ENCODE results near the gene GGCX.

GGCX gene

DNA sequence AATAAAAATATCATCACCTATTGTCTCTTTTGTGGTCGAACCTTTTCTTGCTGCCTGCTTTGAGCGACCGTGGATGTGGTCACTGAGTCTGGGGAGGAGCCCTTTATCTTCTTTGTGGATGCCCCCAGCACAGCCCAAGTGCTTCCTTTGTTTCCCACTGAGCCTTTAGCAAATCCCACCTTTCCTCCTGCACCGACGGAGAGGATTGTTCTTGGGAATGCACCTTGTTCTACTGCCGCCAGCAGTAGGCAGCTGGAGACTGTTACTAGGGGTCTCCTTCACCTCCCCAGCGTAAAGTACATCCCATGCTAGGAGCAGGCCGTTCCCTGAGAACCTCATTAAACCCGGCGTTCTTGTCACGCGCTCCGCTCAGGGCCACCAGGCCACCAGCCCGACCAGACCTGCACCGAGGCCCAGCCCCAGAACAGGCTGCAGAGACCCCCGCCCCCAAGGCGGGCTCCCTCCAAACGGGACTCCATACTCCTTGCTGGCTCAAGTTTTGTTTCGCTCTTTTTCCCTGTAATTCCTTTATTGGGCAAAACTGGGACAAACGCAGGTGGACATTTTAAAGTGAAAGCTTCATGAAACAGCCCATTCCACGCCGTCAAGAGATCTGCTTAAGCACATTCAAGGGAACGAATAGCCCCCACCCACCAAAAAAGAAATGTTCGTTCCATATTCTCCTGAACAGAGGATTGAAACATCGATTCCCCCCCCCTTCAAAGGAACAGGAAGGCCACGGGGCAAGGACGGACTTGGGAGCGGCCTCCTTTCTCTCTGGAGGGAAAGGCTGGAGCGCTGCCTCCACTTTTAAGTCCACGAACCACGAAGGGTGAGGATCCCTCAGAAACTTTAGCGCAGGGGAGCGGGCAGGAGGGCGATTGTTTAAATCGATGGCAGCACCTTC is 23.4 kb downstream of the GGCX start:
- peak overlapping the region; percentile 90 for H3K4me3 ChIP-seq (ENCODE audit: low read depth, low read length)
- TF ChIP-seq, protein P1, sequence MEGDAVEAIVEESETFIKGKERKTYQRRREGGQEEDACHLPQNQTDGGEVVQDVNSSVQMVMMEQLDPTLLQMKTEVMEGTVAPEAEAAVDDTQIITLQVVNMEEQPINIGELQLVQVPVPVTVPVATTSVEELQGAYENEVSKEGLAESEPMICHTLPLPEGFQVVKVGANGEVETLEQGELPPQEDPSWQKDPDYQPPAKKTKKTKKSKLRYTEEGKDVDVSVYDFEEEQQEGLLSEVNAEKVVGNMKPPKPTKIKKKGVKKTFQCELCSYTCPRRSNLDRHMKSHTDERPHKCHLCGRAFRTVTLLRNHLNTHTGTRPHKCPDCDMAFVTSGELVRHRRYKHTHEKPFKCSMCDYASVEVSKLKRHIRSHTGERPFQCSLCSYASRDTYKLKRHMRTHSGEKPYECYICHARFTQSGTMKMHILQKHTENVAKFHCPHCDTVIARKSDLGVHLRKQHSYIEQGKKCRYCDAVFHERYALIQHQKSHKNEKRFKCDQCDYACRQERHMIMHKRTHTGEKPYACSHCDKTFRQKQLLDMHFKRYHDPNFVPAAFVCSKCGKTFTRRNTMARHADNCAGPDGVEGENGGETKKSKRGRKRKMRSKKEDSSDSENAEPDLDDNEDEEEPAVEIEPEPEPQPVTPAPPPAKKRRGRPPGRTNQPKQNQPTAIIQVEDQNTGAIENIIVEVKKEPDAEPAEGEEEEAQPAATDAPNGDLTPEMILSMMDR (IDR thresholded peaks at IDR 0.05; ENCODE audit: borderline replicate concordance, insufficient read depth, low read depth, low read length): no peak

DNA sequence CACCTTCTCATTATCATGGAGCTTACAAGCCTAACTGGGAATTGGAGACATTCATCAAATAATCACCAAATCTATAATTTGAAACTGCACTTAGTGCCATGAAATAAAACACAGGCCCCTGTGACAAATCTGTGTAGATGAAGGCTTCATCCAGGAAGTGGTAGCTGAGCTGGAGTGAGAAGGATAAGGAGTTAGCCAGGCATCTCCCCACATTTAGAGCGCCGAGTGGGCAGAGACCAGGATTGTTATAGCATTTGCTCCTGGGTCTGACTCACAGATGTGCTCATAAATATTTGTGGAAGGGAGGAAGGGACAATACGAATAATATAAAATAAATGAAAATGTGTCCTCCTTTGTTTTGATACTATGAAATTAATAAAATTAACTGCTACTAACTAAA is 24.8 kb downstream of the GGCX start:
- H3K4me3 ChIP-seq (ENCODE audit: low read depth, low read length): no peak overlapping the region
- TF ChIP-seq, protein P1 (IDR thresholded peaks at IDR 0.05; ENCODE audit: borderline replicate concordance, insufficient read depth, low read depth, low read length): no peak

DNA sequence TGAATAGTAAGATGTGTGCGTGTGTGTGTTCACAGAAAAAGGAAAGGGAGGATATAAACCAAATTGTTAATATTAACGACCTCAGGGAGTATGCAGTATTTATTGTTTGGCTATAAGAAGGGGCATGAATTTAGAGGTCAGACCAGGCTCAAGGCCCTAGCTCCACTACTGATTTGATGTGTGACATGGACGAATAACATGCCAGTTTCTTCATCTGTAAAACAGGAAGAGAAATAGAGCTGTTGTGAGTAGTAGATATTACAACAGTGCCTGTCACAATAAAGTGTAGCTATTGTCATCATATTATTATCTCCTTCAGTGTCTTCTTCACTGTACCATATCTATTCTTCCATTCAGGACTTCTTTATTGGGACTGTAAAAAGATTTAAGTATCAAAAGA is 26.4 kb downstream of the GGCX start:
- TF ChIP-seq, protein P1 (IDR thresholded peaks at IDR 0.05; ENCODE audit: borderline replicate concordance, insufficient read depth, low read depth, low read length): no peak

DNA sequence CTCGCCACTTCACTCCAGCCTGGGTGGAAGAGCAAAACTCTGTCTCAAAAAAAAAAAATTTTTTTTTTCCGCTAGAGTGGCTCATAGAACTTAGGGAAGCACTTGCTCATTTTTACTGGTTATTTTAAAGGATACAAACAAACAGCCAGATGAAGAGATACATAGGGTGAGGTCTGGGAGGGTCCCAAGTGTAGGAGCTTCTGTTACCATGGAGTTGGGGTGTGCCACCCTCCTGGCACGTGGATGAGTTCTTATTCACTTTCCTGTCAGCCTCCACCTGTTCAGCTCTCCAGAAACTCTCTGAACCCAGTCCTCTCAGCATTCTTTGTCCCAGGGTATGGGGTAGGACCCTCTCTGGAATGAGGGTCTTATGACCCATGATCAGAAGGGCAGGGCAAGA is 27.2 kb downstream of the GGCX start:
- no peak overlapping the region for H3K4me3 ChIP-seq (ENCODE audit: low read depth, low read length)
- TF ChIP-seq, protein P1 (IDR thresholded peaks at IDR 0.05; ENCODE audit: borderline replicate concordance, insufficient read depth, low read depth, low read length): no peak

More for the DNA sequence above, 26.4 kb downstream of the GGCX start:
- H3K4me3 ChIP-seq (ENCODE audit: low read depth, low read length): no peak overlapping the region

DNA sequence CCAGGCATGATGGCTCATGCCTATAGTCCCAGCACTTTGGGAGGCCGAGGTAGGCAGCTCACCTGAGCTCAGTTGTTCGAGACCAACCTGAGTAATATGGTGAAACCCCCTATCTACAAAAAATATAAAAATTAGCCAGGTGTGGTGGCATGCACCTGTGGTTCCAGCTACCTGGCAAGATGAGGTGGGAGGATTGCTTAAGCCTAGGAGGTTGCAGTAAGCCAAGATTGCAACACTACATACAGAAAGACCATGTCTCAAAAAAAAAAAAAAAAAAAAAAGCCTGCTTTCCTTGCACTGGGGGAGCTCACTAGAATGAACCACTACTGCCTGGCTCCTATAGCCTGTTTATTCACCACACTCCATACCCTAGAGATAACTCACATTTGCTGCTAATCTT is 29.7 kb downstream of the GGCX start:
- no peak overlapping the region for H3K4me3 ChIP-seq (ENCODE audit: low read depth, low read length)
- TF ChIP-seq, protein P1 (IDR thresholded peaks at IDR 0.05; ENCODE audit: borderline replicate concordance, insufficient read depth, low read depth, low read length): no peak

DNA sequence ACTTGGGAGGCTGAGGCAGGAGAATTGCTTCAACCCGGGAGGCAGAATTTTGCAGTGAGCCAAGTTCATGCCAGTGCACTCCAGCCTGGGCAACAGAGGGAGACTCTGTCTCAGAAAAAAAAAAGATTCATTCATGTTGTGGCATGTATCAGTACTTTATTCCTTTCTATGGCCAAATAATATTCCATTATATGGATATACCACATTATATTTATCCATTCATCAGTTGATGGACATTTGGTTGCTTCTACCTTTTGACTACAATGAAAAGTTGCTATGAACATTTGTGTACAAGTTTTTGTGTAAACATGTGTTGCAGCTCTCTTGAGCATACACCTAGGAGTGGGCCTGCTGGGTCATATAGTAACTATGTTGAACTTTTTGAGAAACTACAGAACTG is 31.5 kb downstream of the GGCX start:
- H3K4me3 ChIP-seq (ENCODE audit: low read depth, low read length): no peak overlapping the region
- TF ChIP-seq, protein P1 (IDR thresholded peaks at IDR 0.05; ENCODE audit: borderline replicate concordance, insufficient read depth, low read depth, low read length): no peak

DNA sequence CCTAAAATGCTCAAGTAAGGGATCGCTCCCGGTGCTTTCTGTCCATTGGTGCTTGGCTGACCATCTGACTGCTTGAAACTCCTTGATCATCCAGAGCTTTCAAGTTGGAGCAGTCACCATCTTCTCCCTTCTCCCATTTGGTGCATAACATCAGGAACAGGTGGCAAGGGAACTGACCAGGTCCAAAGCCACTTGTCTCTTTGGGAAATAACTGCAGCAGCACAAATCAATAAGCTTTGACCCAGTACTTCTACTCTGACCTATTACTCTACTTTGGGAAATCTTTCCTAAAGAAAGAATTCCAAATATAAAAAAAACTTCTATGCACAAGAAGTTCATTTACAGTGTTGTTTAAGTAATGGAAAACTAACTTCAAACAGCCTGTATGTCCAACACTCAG is 32.9 kb downstream of the GGCX start:
- TF ChIP-seq, protein P1 (IDR thresholded peaks at IDR 0.05; ENCODE audit: borderline replicate concordance, insufficient read depth, low read depth, low read length): no peak
- no peak overlapping the region for H3K4me3 ChIP-seq (ENCODE audit: low read depth, low read length)
